Measurements from ENCODE around the gene INAVA. TPM values are rescaled to one million over a fixed set of nuclear protein-coding genes. Genes with fewer than 3 reads are reported as not detected.
"Not testable (repeated sequence)": the region's sequence is repeated elsewhere in the genome, so short reads cannot be mapped to it uniquely, and the experiment has no call there.

INAVA gene
- total RNA-seq, 1 donor from 2014 or later: 0.24 TPM

DNA sequence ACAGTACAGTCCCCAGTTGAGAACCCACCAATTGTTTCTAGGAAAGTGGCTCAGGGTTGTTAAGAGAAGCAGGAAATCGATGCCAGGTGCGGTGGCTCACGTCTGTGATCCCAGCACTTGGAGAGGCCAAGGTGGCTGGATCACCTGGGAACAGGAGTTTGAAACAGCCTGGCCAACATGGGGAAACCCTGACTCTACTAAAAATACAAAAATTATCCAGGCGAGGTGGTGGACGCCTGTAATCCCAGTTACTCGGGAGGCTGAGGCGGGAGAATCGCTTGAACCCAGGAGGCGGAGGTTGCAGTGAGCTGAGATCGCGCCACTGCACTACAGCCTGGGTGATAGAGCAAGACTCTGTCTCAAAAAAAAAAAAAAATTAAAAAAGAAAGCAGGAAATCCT, 67.5 kb downstream of the INAVA start:
- DNase-seq (ENCODE audit: low read depth): not testable (repeated sequence)

- DNase-seq (ENCODE audit: low read depth): no peak
These were observed 67.9 kb downstream of the INAVA start for GRCh38 chr1:200962631-200963030.

DNA sequence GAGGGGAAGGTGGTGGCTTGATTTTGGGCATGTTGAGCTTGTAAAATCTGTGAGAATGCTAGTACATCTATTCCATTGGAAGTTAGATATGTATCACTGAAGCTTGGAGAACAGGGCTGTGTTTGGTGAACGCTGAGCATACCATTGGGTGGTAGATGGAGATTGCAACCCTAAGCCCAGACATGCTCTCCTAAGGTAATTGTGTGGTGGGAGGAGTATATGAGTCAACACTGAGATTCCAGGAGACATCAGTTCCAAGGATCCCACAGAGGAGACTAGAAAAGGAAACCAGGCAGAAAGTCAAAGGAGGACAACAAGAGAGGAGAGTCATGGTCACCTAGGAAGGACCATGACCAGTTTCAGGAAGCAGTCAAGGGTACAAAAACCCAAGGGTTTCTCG, 68.4 kb downstream of the INAVA start:
- DNase-seq (ENCODE audit: low read depth): no peak

GRCh38 chr1:200963888-200964287, 69.2 kb downstream of the INAVA start:
- not testable (repeated sequence) for DNase-seq (ENCODE audit: low read depth)

Other genes starting within 250 kb of the INAVA start
- 18.3 and 18.7 TPM in 2 replicates for gene DDX59, start 225.0 kb upstream of the INAVA start, total RNA-seq
- gene CAMSAP2, start 156.0 kb upstream of the INAVA start, total RNA-seq: 46.4 and 47.9 TPM in 2 replicates
- gene GPR25, start 21.9 kb upstream of the INAVA start, total RNA-seq: not detected in 2 replicates
- gene KIF21B, start 128.8 kb downstream of the INAVA start, total RNA-seq: 0.03 and 0.31 TPM in 2 replicates
- gene CACNA1S, start 217.5 kb downstream of the INAVA start, total RNA-seq: 57.2 and 58.9 TPM in 2 replicates
- not detected in 2 replicates for gene ASCL5, start 232.3 kb downstream of the INAVA start, total RNA-seq

Data from myocyte (in vitro differentiated cells).